B cell (primary cell): ENCODE results near the gene DPP10.

Experiments used
- EZH2 ChIP-seq: IDR thresholded peaks from 2 replicates; pipeline ENCODE4 v1.6.1; 2012; ENCODE audit warnings: borderline replicate concordance, low read depth, mild to moderate bottlenecking, moderate library complexity, low read length; ENCODE audit not compliant: insufficient read depth, poor library complexity, severe bottlenecking
- TF ChIP-seq, protein P1 (sequence below): fragments of 200-600 bp; IDR thresholded peaks from one replicate; pipeline ENCODE4 v1.8.0; 2022; ENCODE audit warnings: antibody characterized with exemption, mild to moderate bottlenecking

DNA sequence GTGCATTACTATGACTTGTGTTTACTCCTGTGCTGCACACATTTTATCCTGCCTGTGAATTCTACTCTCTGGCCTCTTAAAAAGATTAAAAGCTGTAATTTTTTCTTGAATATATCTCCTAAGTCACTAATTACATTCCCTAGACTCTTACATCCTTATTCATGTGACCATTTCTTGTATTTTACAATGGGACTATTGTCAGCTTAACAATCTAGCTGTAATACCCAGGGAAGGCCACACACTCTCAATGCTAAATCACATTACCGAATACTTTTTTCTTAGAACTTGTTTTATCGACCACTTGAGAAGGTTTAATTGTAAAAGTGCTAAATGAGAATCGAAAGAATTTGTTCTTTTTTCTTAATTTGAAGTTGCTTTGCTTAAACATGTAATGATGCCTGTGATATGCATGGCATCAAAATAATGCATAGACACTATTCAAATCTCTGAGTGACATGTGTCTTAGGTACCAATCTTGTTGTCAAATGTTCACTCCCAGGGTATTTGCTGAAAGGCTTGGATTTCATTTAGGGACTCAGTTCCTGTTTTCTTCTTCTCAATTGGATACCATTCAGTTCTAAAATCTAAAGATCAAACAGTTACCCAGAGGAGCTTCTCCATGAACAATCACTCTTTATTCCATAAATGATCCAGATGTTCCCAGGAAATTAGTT is 498.5 kb downstream of the DPP10 start:
- TF ChIP-seq, protein P1, sequence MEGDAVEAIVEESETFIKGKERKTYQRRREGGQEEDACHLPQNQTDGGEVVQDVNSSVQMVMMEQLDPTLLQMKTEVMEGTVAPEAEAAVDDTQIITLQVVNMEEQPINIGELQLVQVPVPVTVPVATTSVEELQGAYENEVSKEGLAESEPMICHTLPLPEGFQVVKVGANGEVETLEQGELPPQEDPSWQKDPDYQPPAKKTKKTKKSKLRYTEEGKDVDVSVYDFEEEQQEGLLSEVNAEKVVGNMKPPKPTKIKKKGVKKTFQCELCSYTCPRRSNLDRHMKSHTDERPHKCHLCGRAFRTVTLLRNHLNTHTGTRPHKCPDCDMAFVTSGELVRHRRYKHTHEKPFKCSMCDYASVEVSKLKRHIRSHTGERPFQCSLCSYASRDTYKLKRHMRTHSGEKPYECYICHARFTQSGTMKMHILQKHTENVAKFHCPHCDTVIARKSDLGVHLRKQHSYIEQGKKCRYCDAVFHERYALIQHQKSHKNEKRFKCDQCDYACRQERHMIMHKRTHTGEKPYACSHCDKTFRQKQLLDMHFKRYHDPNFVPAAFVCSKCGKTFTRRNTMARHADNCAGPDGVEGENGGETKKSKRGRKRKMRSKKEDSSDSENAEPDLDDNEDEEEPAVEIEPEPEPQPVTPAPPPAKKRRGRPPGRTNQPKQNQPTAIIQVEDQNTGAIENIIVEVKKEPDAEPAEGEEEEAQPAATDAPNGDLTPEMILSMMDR: no peak
- TF ChIP-seq EZH2: no peak
